Endothelial cell (in vitro differentiated cells): ENCODE data around the gene WDFY4. TPM values are rescaled to one million over a fixed set of nuclear protein-coding genes. Genes with fewer than 3 reads are reported as not detected.
"Not testable (repeated sequence)": the region's sequence is repeated elsewhere in the genome, so short reads cannot be mapped to it uniquely, and the experiment has no call there.

Source experiments
- DNase-seq: peaks from one replicate; pipeline ENCODE4 v3.0.0; 2021; ENCODE audit warnings: low spot score
- H3K27ac Mint-ChIP-seq: one replicate; pipeline ENCODE4 v1.8.0; 2021; ENCODE audit warnings: mixed read lengths, inconsistent platforms; ENCODE audit not compliant: unreplicated experiment
- H3K27me3 Mint-ChIP-seq: one replicate; pipeline ENCODE4 v1.8.0; 2021; ENCODE audit warnings: mild to moderate bottlenecking, moderate library complexity, mixed read lengths, inconsistent platforms; ENCODE audit not compliant: unreplicated experiment
- H3K36me3 Mint-ChIP-seq: one replicate; pipeline ENCODE4 v1.8.0; 2021; ENCODE audit warnings: mild to moderate bottlenecking, low read depth, mixed read lengths, inconsistent platforms; ENCODE audit not compliant: unreplicated experiment
- H3K4me1 Mint-ChIP-seq: one replicate; pipeline ENCODE4 v1.8.0; 2021; ENCODE audit warnings: mild to moderate bottlenecking, mixed read lengths, inconsistent platforms; ENCODE audit not compliant: unreplicated experiment
- H3K4me3 Mint-ChIP-seq: one replicate; pipeline ENCODE4 v1.8.0; 2021; ENCODE audit warnings: mild to moderate bottlenecking, mixed read lengths, inconsistent platforms; ENCODE audit not compliant: unreplicated experiment
- H3K9me3 Mint-ChIP-seq: one replicate; pipeline ENCODE4 v1.8.0; 2021; ENCODE audit warnings: mixed read lengths, inconsistent platforms; ENCODE audit not compliant: unreplicated experiment
- total RNA-seq: library from RNA; stranded (reverse); fragmentation: NEBNext Ultra II Directional; extraction: Animal tissue kit (Norgen Biotek cat#: 25700); gene quantifications from one replicate; pipeline ENCODE4 v1.2.1, GENCODE V29; 2021; ENCODE audit not compliant: unreplicated experiment
- TF ChIP-seq, protein P1 (sequence below): fragments of 200-600 bp; sonication (generic); IDR thresholded peaks from one replicate; pipeline ENCODE4 v1.5.0; 2021; ENCODE audit warnings: antibody characterized with exemption; ENCODE audit not compliant: unreplicated experiment

Gene WDFY4
- total RNA-seq, 1 donor from 2014 or later: 0.54 TPM

GRCh38 chr10:48638158-48638557 lies 46.5 kb upstream of the WDFY4 start:
- DNase-seq: no peak
- Mint-ChIP-seq H3K9me3 (peaks cover 4% of the 10 kb centered on the region), H3K27ac (no peak overlapping the region), H3K4me1 (no peaks in the 10 kb centered on the region), H3K36me3 (no peaks in the 10 kb centered on the region), H3K27me3 (peaks cover 11% of the 10 kb centered on the region), H3K4me3 (no peak overlapping the region)
- TF ChIP-seq, protein P1, sequence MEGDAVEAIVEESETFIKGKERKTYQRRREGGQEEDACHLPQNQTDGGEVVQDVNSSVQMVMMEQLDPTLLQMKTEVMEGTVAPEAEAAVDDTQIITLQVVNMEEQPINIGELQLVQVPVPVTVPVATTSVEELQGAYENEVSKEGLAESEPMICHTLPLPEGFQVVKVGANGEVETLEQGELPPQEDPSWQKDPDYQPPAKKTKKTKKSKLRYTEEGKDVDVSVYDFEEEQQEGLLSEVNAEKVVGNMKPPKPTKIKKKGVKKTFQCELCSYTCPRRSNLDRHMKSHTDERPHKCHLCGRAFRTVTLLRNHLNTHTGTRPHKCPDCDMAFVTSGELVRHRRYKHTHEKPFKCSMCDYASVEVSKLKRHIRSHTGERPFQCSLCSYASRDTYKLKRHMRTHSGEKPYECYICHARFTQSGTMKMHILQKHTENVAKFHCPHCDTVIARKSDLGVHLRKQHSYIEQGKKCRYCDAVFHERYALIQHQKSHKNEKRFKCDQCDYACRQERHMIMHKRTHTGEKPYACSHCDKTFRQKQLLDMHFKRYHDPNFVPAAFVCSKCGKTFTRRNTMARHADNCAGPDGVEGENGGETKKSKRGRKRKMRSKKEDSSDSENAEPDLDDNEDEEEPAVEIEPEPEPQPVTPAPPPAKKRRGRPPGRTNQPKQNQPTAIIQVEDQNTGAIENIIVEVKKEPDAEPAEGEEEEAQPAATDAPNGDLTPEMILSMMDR: no peak

GRCh38 chr10:48638739-48639527 lies 45.7 kb upstream of the WDFY4 start:
- Mint-ChIP-seq H3K9me3 (peaks cover 4% of the 10 kb centered on the region), H3K4me3 (no peak overlapping the region), H3K27ac (no peak overlapping the region), H3K36me3 (no peaks in the 10 kb centered on the region), H3K27me3 (peaks cover 11% of the 10 kb centered on the region), H3K4me1 (no peaks in the 10 kb centered on the region)
- TF ChIP-seq, protein P1: no peak
- DNase-seq: no peak

DNA sequence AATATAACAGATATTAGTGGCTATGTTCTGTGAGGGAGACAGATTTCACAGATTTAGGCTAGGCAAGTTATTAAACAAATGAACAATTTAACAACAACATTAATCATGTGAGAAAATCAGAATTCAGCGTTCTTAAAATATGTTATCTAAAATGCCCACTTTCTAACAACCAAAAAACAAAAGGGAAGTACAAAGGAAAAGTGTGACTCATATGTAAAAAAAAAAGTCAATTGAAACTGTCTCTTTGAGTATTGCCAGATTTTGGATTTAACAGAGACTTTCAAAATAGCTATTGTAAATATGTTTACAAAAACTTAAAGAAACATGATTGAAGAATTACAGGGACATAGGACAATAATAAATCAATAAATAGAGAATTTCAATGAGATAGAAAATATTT lies 45.0 kb upstream of the WDFY4 start:
- H3K27ac Mint-ChIP-seq: no peak overlapping the region
- H3K27me3 Mint-ChIP-seq: peaks cover 11% of the 10 kb centered on the region
- peaks cover 4% of the 10 kb centered on the region for H3K9me3 Mint-ChIP-seq
- H3K4me1 Mint-ChIP-seq: no peaks in the 10 kb centered on the region
- no peaks in the 10 kb centered on the region for H3K36me3 Mint-ChIP-seq
- TF ChIP-seq, protein P1: no peak
- no peak for DNase-seq
- H3K4me3 Mint-ChIP-seq: no peak overlapping the region

GRCh38 chr10:48640326-48640725 lies 44.3 kb upstream of the WDFY4 start:
- Mint-ChIP-seq H3K27ac (no peak overlapping the region), H3K9me3 (peaks cover 4% of the 10 kb centered on the region), H3K27me3 (peaks cover 11% of the 10 kb centered on the region), H3K4me3 (no peak overlapping the region), H3K4me1 (no peaks in the 10 kb centered on the region), H3K36me3 (no peaks in the 10 kb centered on the region)
- TF ChIP-seq, protein P1: no peak
- DNase-seq: no peak

DNA sequence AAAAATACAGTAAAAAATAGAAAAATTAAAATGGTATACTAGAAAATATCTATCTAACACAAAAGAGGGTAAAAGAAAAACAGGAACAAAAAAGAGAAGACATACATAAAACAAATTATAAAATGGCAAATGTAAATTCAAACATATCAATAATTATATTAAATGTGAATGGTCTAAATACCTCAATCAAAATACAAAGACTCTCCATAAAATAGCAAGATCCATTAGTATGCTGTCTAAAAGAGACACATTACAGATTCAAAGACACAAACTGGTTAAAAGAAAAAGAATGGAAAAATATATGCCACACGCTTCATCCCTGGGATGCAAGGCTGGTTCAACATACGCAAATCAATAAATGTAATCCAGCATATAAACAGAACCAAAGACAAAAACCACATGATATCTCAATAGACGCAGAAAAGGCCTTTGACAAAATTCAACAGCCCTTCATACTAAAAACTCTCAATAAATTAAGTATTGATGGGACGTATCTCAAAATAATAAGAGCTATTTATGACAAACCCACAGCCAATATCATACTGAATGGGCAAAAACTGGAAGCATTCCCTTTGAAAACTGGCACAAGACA lies 43.5 kb upstream of the WDFY4 start:
- DNase-seq, H3K27ac Mint-ChIP-seq, H3K27me3 Mint-ChIP-seq, H3K9me3 Mint-ChIP-seq, H3K36me3 Mint-ChIP-seq, H3K4me1 Mint-ChIP-seq, H3K4me3 Mint-ChIP-seq: not testable (repeated sequence)
